NCI-H187 (cell line): Measurements from ENCODE around the gene TDRD12.
A peak's percentile ranks its signal among the peaks of the same experiment; 100 is the strongest.

Source experiments
- DNase-seq, 2 experiments: peaks; one replicate each; lab custom pipeline; 2025; lab: John Stamatoyannopoulos, UW

Gene TDRD12, protein sequence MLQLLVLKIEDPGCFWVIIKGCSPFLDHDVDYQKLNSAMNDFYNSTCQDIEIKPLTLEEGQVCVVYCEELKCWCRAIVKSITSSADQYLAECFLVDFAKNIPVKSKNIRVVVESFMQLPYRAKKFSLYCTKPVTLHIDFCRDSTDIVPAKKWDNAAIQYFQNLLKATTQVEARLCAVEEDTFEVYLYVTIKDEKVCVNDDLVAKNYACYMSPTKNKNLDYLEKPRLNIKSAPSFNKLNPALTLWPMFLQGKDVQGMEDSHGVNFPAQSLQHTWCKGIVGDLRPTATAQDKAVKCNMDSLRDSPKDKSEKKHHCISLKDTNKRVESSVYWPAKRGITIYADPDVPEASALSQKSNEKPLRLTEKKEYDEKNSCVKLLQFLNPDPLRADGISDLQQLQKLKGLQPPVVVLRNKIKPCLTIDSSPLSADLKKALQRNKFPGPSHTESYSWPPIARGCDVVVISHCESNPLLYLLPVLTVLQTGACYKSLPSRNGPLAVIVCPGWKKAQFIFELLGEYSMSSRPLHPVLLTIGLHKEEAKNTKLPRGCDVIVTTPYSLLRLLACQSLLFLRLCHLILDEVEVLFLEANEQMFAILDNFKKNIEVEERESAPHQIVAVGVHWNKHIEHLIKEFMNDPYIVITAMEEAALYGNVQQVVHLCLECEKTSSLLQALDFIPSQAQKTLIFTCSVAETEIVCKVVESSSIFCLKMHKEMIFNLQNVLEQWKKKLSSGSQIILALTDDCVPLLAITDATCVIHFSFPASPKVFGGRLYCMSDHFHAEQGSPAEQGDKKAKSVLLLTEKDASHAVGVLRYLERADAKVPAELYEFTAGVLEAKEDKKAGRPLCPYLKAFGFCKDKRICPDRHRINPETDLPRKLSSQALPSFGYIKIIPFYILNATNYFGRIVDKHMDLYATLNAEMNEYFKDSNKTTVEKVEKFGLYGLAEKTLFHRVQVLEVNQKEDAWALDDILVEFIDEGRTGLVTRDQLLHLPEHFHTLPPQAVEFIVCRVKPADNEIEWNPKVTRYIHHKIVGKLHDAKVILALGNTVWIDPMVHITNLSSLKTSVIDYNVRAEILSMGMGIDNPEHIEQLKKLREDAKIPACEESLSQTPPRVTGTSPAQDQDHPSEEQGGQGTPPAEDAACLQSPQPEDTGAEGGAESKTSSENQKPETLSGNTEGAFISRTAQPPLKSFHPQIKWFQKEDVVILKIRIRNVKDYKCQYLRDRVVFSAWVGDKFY (N-terminal part only)

DNA sequence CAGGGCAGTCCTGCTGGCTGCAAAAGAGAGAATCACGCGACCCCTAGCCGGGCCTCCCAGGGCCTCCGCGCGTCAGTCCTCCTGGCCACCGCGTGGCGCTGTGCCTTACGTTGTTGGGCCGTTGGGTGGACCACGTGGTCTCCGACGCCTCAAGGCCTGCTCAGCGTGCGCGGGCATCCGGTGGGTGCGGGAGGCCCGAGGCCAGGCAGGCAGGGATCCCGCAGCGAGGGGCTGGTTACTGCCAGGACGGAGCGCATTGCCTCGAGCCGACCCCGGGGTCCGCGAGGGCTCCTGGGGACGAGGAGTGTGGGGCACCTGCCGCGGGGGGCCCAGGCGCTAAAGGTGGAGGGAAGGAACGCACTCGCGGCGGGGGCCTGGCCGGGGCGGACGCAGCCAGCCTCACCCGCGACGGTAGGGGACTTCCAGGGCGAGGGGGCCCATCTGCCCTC lies at the start of gene TDRD12:
TSS of gene TDRD12 (plus strand) at position 157 of the 449 bp plus-strand sequence. CDS start 306 bp downstream, outside the sequence.
- DNase-seq = no peak

DNA sequence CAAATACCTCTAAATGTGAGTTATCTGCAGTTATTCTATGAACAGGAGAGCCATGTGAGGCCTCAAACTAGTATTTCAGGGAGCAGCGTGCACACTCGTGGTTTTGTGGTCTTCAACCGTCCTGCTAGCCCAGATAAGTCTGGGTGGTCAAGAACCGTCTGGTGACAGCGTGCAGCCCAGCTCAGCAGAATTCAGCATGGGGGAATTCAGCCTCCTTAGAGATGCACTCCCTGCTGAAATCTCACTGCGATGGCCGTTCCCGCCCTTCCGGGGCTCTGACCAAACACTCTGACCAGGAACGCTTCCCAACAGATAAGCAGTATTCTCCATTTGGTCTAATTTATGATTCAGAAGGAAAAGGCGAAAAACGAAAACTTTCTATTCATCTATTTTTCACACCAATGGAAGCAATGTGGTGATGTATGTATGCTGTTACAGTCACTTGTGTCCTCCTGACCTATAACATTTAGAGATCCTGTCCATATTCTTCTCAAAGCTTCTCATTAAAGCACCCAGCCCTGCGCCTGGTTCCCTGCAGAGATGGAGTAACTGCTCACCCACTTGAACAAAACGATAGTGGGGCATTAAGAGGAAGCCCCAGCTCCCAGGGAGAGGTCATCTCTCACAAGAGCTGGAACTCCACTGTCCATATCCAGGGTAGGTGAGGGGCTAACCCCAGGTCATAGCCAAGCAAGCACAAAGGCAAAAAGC lies 47.5 kb upstream of the TDRD12 start:
- no peak for DNase-seq

DNA sequence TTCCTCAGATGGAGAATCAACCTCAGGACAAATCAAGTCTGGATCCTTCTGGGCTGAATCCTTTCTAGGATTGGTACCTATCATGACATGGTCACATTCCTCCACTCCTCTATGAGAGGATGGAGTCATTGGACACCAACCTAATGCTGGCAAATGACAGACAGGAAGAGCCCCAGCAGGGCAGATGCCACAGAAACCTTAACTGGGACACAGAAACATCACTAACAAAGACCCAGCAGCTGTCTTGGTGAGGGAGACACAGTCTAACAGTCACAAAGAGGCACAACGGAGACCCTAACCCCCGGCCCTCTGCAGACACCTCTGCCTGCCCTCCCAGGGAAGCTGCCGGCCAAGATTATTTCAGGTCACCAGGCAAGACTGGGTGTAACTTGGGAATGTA lies 46.7 kb upstream of the TDRD12 start:
- no peak for DNase-seq

DNA sequence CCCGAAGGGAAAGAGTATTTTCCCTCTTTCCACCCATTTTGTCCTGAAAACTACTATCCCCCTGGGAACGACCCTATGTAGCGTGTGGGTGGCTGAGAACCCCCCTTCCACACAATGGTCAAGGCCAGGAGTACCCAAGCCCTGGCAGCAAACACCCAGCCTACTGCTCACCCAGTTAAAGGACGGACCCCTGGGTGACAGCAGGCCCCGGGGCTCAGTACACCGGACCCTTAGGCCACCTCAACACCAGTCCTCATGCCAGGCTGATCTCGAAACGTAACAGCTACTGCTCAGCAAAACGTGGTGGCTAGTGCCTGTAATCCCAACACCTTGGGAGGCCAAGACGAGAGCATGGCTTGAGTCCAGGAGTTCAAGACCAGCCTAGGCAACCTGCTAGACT lies 46.0 kb upstream of the TDRD12 start:
- DNase-seq = no peak

DNA sequence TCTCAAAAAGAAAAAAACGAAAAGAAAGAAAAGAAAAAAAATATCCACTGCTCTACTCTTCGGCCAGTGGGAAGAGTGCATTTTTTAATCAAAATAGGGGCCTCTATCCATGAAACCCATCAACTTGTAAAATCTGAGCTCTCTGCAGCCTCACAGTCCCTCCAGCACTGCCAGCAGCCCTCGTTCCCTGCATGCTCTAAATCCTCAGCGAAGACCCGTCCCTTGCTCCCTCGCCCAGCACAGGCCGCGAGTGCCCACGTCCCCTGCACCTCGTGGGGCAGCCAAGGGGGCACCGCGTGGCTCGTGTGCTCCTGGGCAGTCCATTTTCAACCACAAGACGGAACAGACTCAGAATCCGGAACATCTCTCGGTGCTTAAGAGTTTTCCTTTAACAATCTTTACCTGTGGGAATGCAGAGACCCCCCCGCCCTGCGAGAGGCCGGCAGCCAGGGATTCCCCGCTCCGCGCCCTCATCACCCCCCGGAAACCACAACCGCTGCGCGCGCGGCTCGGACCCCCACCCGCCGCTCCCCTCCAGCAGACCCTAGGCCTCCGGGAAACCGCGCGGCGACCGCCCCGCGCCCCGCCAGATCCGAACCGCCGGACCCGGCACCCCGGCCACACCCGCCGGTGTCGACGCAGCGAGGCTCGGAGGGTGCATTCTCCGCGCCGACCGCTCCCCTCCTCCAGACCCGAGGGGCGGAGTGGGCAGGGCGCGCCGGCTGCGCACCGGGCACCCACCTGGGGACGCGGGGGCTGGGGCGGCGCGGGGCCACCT lies 45.2 kb upstream of the TDRD12 start:
- no peak for DNase-seq

DNA sequence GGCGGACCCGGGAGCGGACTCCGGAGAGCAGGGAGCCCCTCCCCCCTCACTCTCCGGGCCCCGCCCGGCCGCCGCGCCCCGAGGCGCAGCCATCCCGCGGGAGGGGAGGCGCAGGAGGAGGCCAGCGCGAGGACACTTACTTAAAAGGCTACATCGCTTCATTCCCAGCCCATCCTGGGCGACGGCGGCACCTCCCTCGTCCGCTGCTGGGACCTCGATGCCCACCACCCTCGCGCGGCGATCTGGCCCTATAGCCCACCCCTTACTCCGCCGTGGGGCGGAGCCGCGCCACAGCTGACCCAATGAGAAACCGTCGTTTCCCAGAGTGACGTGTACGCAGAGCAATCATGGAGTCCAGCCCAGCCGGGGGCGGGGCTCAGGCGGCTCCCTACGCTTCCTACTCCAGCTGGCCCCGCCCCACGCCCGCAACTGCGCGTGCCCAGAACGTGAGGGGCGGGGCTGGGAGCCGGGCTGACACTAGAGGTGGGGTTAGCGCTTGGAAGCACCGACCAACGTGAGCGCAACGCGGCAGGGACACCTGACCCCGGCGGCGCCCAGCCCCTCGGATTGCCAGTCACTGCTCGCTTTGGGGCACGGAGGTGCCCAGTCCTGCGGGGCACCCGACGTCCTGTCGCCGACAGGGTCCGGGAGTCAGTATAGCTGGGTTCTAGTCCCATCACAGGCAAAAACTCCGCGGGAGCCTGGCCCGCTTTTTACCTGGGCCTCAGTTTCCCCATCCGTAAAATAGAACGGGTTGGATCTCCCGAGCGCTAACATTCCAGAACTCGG lies 44.4 kb upstream of the TDRD12 start, which contains the start of gene ANKRD27:
TSS of gene ANKRD27 (minus strand) at position 250 of the 789 bp plus-strand sequence. CDS start 16,165 bp downstream, outside the sequence.
- peak; percentile 99 for DNase-seq

DNA sequence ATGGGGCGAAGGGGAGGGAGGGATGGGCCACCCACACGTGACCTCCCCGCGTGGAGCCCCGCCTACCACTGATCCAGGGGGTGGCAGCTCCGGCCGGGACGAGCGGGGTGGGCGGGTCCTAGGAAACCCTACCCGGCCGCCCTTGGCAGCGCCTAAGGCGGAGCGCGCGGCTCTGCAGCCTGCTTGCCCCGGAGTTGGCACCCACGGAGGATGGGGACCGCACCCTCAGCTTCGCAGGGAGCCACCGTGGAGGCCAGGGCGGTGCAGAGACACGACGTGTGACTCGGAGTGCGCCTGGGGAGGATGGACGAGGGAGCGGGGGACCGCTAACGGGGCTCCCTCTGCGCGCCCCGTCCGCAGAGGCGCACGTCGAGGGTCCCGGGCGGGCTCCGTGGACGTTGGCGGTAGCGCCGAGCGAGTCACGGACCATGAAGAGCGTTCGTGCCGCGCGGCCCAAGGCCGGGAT lies 43.8 kb upstream of the TDRD12 start, which contains the start of gene RGS9BP:
TSS of gene RGS9BP (plus strand) at position 129 of the 466 bp plus-strand sequence. CDS start 416 bp downstream, outside the sequence.
- peak; percentile 56 to 63 for DNase-seq

DNA sequence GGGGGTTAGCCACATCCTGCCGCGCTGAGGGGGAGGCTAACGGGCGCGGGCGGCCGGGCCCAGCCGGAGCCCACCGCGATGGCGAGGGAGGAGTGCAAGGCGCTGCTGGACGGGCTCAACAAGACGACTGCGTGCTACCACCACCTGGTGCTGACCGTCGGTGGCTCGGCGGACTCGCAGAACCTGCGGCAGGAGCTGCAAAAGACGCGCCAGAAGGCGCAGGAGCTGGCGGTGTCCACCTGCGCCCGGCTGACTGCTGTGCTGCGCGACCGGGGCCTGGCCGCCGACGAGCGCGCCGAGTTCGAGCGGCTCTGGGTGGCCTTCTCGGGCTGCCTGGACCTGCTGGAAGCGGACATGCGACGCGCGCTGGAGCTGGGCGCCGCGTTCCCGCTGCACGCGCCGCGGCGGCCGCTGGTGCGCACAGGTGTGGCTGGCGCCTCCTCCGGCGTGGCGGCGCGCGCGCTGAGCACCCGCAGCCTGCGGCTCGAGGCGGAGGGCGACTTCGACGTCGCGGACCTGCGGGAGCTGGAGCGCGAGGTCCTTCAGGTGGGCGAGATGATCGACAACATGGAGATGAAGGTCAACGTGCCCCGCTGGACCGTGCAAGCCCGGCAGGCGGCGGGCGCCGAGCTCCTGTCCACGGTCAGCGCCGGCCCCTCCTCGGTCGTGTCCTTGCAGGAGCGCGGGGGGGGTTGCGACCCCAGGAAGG lies 43.2 kb upstream of the TDRD12 start:
- DNase-seq = peak in 1 of 2 experiments; percentile 23

DNA sequence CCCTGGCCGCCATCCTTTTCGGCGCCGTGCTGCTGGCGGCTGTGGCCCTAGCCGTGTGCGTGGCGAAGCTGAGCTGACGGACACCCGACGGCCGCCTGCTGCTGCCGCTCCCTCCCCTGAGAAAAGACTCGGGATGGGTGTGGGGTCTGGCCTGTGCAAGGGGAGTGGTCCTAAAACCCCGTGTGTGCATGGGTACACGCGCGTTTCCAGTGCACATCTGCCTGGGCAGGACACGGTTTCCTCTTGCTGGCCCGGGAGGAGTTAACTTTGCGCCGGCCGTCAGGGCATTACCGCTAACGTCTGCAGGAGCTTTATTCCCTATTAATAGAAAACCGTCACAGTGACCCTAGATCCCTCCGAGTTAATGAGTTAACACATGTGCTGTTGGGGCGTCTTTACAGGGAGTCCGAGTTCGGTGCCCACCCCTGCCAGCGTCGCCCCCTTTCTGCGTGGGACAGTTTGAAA lies 42.6 kb upstream of the TDRD12 start:
- DNase-seq = no peak

DNA sequence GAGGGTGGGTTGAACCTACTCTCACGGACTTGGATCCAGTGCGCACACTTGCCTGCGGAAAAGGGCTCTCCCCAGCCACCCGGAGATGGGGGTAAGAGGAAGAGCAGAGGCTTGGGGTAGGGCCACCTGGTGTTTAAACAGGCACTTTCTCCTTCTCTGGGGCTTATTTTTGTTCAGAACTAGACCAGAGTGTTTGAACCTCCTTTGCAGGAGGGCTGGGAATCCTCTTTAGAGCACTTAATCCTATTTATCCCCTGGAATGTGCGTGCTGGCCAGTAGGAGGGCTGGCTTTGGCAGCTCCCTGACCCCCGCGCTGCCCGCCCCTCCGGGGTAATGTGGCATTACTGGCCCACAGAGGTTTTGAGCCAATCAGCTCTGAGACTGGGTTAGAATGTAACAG lies 41.9 kb upstream of the TDRD12 start:
- no peak for DNase-seq

DNA sequence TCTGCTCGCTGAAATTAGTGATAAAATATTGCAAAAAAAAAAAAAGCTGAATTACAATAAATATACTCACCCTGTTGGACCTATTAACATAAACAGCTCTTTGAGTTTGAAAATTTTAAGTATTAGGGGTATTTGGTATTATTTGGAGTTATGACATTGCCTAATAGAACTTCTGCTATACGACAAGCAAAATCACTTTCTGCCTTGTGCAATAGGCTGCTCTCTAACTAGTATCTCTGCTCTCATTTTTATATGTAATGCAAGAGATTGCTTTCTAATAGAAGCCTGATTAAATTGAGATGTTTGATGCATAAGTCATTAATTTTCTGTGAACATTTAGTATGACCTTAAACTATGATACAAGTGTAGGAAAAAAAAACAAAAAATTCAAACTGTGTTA lies 38.6 kb upstream of the TDRD12 start:
- DNase-seq = no peak

DNA sequence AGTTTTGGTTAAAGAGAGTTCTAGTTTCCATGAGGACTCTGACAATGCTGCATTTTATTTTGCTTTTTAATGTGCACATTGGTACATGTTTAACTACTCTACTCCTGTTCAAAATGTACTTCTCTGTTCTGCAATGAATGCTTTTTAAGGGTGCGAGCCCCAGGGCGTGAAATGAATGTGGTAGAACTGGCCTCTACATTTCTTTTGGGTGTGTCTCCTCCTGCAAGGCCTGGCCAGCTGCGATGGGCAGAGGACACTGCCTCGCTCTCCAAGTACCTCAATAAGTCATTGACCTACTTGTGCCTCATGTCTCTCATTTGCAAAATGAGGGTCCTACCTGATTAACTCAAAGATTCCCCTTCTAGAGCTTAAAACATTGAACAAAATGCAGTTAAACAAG lies 37.2 kb upstream of the TDRD12 start:
- no peak for DNase-seq

DNA sequence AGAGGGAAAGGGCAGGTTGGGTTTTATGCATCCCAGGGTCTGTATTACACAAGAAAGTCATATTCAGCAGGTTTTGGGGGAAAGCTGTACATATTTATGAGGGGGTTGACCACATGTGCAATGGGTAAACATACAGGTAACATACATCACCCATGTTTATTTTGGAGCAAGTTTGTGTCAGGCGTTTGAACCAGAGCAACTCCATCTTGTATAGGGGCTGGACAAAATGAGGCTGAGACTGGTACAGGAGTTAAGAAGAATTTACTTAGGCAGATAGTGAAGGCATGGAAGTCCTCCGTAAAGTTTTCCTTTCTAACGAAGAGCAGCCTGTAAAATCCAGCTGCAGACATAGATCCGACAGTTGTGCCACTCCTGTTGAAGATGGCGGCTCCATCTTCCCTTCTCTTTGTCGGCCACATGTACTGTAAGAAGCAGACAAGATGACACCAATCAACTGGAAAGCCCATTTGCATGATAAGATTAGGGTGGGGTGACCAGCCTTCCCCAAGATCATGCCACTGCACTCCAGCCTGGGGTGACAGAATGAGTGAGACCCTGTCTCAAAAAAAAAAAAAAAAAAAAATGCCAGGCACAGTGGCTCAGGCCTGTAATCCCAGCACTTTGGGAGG lies 32.6 kb upstream of the TDRD12 start:
- no peak for DNase-seq

DNA sequence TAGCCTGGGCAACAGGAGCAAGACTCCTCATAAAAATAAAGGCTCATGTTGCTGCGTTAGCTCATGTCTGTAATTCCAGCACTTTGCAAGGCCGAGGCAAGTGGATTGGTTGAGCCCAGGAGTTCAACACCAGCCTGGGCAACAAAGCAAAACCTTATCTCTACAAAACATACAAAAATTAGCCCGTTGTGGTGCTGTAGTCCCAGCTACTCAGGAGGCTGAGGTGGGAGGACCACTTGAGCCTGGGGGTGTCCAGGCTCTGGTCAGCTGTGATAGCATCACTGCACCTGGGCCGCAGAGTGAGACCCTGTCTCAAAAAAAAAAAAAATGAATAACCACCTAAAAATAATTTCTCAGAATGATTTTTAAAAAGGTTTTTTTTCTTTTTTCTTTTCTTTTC lies 31.9 kb upstream of the TDRD12 start:
- DNase-seq = no peak

DNA sequence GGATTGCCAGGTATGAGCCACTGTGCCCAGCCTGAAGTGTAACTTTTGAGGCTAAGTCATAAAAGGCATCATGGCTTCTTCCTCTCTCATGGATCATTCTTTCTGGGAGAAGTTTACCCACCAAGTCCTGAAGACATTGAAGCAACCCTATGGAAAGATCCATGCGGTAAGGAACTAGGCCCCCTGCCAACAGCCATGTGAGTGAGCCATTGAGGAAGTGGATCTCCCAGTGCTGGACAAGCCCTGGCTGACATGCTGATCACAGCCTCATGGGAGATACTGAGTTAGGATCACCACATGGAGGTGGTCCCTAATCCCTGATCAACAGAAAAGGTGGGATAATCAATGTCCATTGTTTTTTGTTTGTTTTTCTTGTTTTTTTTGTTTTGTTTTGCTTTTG lies 31.3 kb upstream of the TDRD12 start:
- DNase-seq = no peak

DNA sequence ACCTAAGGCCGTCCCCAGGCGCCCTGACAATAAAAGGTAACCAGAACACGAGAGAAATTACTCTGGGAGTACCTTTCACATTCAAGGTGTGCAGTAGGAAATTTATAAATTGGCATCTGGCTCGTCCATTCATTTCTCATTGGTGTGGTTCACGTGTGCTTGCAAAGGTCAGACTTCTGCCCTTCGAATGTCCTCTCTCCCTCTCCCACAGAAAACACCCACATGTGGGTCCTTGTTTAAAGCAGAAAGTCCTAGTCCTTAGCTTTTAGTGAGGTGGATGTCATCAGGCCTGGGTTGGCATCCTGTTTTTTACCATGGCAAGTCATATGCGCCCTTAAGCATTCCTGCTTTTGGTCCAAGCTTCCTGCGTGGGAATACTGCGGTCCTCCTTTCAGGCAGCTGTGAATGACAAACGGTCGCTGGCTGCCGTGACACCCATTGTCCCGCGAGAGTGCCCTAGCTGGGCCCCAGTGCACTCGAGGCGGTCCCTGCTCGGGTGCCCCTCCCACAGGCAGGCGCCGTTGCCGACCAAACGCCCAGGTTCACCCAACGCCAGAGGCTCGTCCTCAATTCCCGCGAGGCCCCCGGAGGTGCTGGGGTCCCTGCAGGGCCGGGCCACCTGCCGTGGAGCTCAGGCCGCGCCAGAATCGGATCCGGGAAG lies 28.1 kb upstream of the TDRD12 start, which contains the start of gene NUDT19:
TSS of gene NUDT19 (plus strand) at position 531 of the 661 bp plus-strand sequence. CDS start 140 bp downstream, outside the sequence.
- DNase-seq = peak; percentile 71 to 89

DNA sequence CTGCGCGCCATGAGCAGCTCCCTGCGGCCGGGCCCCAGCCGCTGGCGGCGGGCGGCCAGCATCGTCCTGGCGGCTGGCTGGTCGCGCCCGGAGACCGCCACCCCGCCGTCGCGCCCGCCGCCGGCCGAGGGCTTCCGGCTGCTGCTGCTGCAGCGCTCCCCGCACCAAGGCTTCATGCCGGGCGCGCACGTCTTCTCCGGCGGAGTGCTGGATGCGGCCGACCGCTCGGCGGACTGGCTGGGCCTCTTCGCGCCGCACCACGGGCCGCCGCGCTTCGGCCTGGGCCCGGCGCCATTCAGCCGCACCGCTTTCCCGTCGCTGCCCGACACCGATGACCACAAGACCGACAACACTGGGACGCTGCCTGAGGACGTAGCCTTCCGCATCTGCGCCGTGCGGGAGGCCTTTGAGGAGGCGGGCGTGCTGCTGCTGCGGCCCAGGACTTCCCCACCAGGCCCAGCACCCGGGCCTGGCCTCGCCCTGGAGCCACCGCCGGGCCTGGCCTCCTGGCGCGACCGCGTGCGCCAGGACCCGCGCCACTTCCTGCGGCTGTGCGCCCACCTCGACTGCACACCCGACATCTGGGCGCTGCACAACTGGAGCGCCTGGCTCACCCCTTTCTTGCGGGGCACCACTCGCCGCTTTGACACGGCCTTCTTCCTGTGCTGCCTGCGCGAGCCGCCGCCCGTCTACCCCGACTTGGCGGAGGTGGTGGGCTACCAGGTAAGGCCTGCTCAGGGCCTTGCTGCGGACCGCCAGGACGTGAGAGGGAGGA lies 27.4 kb upstream of the TDRD12 start:
- DNase-seq = peak in 1 of 2 experiments; percentile 56
